HUES64 (cell line): ENCODE results near the gene TMPRSS5.
"Not testable (repeated sequence)": the region's sequence is repeated elsewhere in the genome, so short reads cannot be mapped to it uniquely, and the experiment has no call there.

Experiments
- H3K27ac ChIP-seq: 2 replicates; pipeline ENCODE4 v1.7.0; 2013; ENCODE audit warnings: low read depth, low read length, inconsistent platforms
- H3K27me3 ChIP-seq: 2 replicates; pipeline ENCODE4 v1.6.1; 2013; ENCODE audit warnings: mild to moderate bottlenecking, low read length; ENCODE audit not compliant: insufficient read depth
- H3K36me3 ChIP-seq: 2 replicates; pipeline ENCODE4 v1.6.1; 2013; ENCODE audit warnings: mild to moderate bottlenecking, low read length; ENCODE audit not compliant: insufficient read depth
- H3K4me1 ChIP-seq: 2 replicates; pipeline ENCODE4 v1.6.1; 2013; ENCODE audit warnings: mild to moderate bottlenecking, low read length, moderate library complexity; ENCODE audit not compliant: insufficient read depth
- H3K4me3 ChIP-seq: 2 replicates; pipeline ENCODE4 v1.5.1; 2013; ENCODE audit warnings: mild to moderate bottlenecking, low read length, moderate library complexity
- H3K9ac ChIP-seq: 2 replicates; pipeline ENCODE4 v1.6.1; 2013; ENCODE audit warnings: mild to moderate bottlenecking, low read depth, low read length
- H3K9me3 ChIP-seq: 2 replicates; pipeline ENCODE4 v1.6.1; 2013; ENCODE audit warnings: low read depth, low read length; ENCODE audit not compliant: insufficient read depth
- WGBS: fragments of 150-250, 120-280 bp; methylation state at CpG from one replicate; pipeline ENCODE4 v1.1.7; 2013; ENCODE audit warnings: missing lambda C conversion rate; 5-methylcytosine and 5-hydroxymethylcytosine counted together

The TMPRSS5 gene

GRCh38 chr11:113722934-113723333 lies 16.8 kb upstream of the TMPRSS5 start:
- Histone ChIP-seq H3K4me3 (no peak overlapping the region), H3K27ac (no peak overlapping the region), H3K9me3 (no peaks in the 10 kb centered on the region), H3K4me1 (no peaks in the 10 kb centered on the region), H3K36me3 (no peaks in the 10 kb centered on the region), H3K9ac (no peak overlapping the region), H3K27me3 (no peaks in the 10 kb centered on the region)
- WGBS, result 92% methylated on average over 3 of the region's 3 CpGs

GRCh38 chr11:113722221-113722620 lies 16.1 kb upstream of the TMPRSS5 start:
- 88% methylated on average over 4 of the region's 4 CpGs for WGBS
- Histone ChIP-seq H3K9me3 (no peaks in the 10 kb centered on the region), H3K4me1 (no peaks in the 10 kb centered on the region), H3K27ac (no peak overlapping the region), H3K4me3 (no peak overlapping the region), H3K27me3 (no peaks in the 10 kb centered on the region), H3K36me3 (no peaks in the 10 kb centered on the region), H3K9ac (no peak overlapping the region)

- H3K36me3 ChIP-seq, result no peaks in the 10 kb centered on the region
- no peaks in the 10 kb centered on the region for H3K9me3 ChIP-seq
- no peak overlapping the region for H3K27ac ChIP-seq
- no peaks in the 10 kb centered on the region for H3K27me3 ChIP-seq
- no peak overlapping the region for H3K4me3 ChIP-seq
- H3K9ac ChIP-seq, result no peak overlapping the region
- no peaks in the 10 kb centered on the region for H3K4me1 ChIP-seq
- WGBS, result 98% methylated on average over 3 of the region's 3 CpGs
Observed at GRCh38 chr11:113721462-113722066, 15.5 kb upstream of the TMPRSS5 start.

GRCh38 chr11:113720478-113720877 lies 14.4 kb upstream of the TMPRSS5 start:
- not testable (repeated sequence) for H3K4me1 ChIP-seq, H3K4me3 ChIP-seq, H3K9ac ChIP-seq, H3K27ac ChIP-seq, H3K9me3 ChIP-seq, H3K27me3 ChIP-seq, H3K36me3 ChIP-seq
- WGBS, result 89% methylated on average over 3 of the region's 3 CpGs

- H3K27me3 ChIP-seq, result no peaks in the 10 kb centered on the region
- H3K36me3 ChIP-seq, result no peaks in the 10 kb centered on the region
- H3K4me3 ChIP-seq, result no peak overlapping the region
- WGBS, result 97% methylated on average over 2 of the region's 2 CpGs
- H3K4me1 ChIP-seq, result no peaks in the 10 kb centered on the region
- no peak overlapping the region for H3K27ac ChIP-seq
- no peak overlapping the region for H3K9ac ChIP-seq
- H3K9me3 ChIP-seq, result peaks cover under 1% of the 10 kb centered on the region; the same call in 1 of the 2 replicates
Observed at GRCh38 chr11:113715882-113716625, 9.9 kb upstream of the TMPRSS5 start.

GRCh38 chr11:113715273-113715672 lies 9.2 kb upstream of the TMPRSS5 start:
- Histone ChIP-seq H3K9ac (no peak overlapping the region), H3K27ac (no peak overlapping the region), H3K4me1 (no peaks in the 10 kb centered on the region), H3K4me3 (no peak overlapping the region), H3K27me3 (no peaks in the 10 kb centered on the region), H3K9me3 (peaks cover 4% of the 10 kb centered on the region; the same call in 1 of the 2 replicates), H3K36me3 (no peaks in the 10 kb centered on the region)
- WGBS, result 90% methylated on average over 1 of the region's 1 CpG

- Histone ChIP-seq H3K9ac (no peak overlapping the region), H3K27ac (no peak overlapping the region), H3K9me3 (peaks cover 10% of the 10 kb centered on the region; the same call in 1 of the 2 replicates), H3K4me1 (peaks cover 7% of the 10 kb centered on the region; the same call in 1 of the 2 replicates), H3K36me3 (no peaks in the 10 kb centered on the region), H3K4me3 (no peak overlapping the region), H3K27me3 (no peaks in the 10 kb centered on the region)
- no CpG with 5 or more reads among the region's 1 CpG for WGBS
Observed at GRCh38 chr11:113710989-113711388, 4.9 kb upstream of the TMPRSS5 start.

- WGBS, result 100% methylated on average over 1 of the region's 1 CpG
- not testable (repeated sequence) for H3K4me3 ChIP-seq, H3K27ac ChIP-seq, H3K9ac ChIP-seq, H3K9me3 ChIP-seq, H3K4me1 ChIP-seq, H3K27me3 ChIP-seq, H3K36me3 ChIP-seq
Observed at GRCh38 chr11:113703551-113703950, 2.6 kb downstream of the TMPRSS5 start.

- 100% methylated on average over 1 of the region's 1 CpG for WGBS
Observed at GRCh38 chr11:113701491-113701890, 4.6 kb downstream of the TMPRSS5 start.

GRCh38 chr11:113698515-113698914 lies 7.6 kb downstream of the TMPRSS5 start:
- no peak overlapping the region for H3K27ac ChIP-seq
- 87% methylated on average over 3 of the region's 3 CpGs for WGBS
- no peak overlapping the region for H3K9ac ChIP-seq
- H3K9me3 ChIP-seq, result no peaks in the 10 kb centered on the region
- no peak overlapping the region for H3K4me3 ChIP-seq
- no peaks in the 10 kb centered on the region for H3K4me1 ChIP-seq
- no peaks in the 10 kb centered on the region for H3K27me3 ChIP-seq
- H3K36me3 ChIP-seq, result no peaks in the 10 kb centered on the region

More at GRCh38 chr11:113701491-113701890, 4.6 kb downstream of the TMPRSS5 start:
- Histone ChIP-seq H3K4me3 (no peak overlapping the region), H3K36me3 (no peaks in the 10 kb centered on the region), H3K9ac (no peak overlapping the region), H3K4me1 (peaks cover 8% of the 10 kb centered on the region; the same call in 1 of the 2 replicates), H3K27me3 (no peaks in the 10 kb centered on the region), H3K9me3 (no peaks in the 10 kb centered on the region), H3K27ac (no peak overlapping the region)

GRCh38 chr11:113697756-113698407 lies 8.2 kb downstream of the TMPRSS5 start:
- H3K36me3 ChIP-seq, result no peaks in the 10 kb centered on the region
- H3K9me3 ChIP-seq, result no peaks in the 10 kb centered on the region
- no peak overlapping the region for H3K9ac ChIP-seq
- H3K4me3 ChIP-seq, result no peak overlapping the region
- no peaks in the 10 kb centered on the region for H3K27me3 ChIP-seq
- 88% methylated on average over 6 of the region's 7 CpGs for WGBS
- H3K27ac ChIP-seq, result no peak overlapping the region
- H3K4me1 ChIP-seq, result no peaks in the 10 kb centered on the region
